Calu3 (cell line): ENCODE measurements around the gene SCG5. TPM values are rescaled to one million over a fixed set of nuclear protein-coding genes. Genes with fewer than 3 reads are reported as not detected.

Experiments used
- BruUV-seq: library from RNA; stranded (reverse); fragments of 400-500 nt; replicated peaks from 2 replicates; lab custom pipeline; 2021; lab: Mats Ljungman, UMichigan
- CTCF ChIA-PET: fragments of 300-600 bp; sonication (Branson Sonifier 250); formaldehyde crosslinking; loops from one replicate; lab custom pipeline; 2022; ENCODE audit warnings: antibody characterized with exemption; lab: Charles Lee
- DNase-seq: peaks from one replicate; pipeline ENCODE4 v3.0.0; 2022
- H3K27ac Mint-ChIP-seq: one replicate; pipeline ENCODE4 v1.8.0; 2022; ENCODE audit warnings: mixed read lengths; ENCODE audit not compliant: unreplicated experiment
- H3K27me3 Mint-ChIP-seq: one replicate; pipeline ENCODE4 v1.8.0; 2022; ENCODE audit warnings: mixed read lengths; ENCODE audit not compliant: unreplicated experiment
- H3K36me3 Mint-ChIP-seq: one replicate; pipeline ENCODE4 v1.8.0; 2022; ENCODE audit warnings: mild to moderate bottlenecking, moderate library complexity, mixed read lengths; ENCODE audit not compliant: insufficient read depth, unreplicated experiment
- H3K4me1 Mint-ChIP-seq: one replicate; pipeline ENCODE4 v1.8.0; 2022; ENCODE audit warnings: mild to moderate bottlenecking, low read depth, mixed read lengths; ENCODE audit not compliant: unreplicated experiment
- H3K4me3 Mint-ChIP-seq: one replicate; pipeline ENCODE4 v1.8.0; 2022; ENCODE audit warnings: mild to moderate bottlenecking, low read depth, moderate library complexity, mixed read lengths; ENCODE audit not compliant: unreplicated experiment
- H3K9me3 Mint-ChIP-seq: one replicate; pipeline ENCODE4 v1.8.0; 2022; ENCODE audit warnings: low read depth, mixed read lengths; ENCODE audit not compliant: unreplicated experiment
- intact Hi-C: fragments of 100-400 bp; cut with micrococcal nuclease; formaldehyde crosslinking; loops from one replicate; pipeline ENCODE4 v1.10.0; 2022; ENCODE audit not compliant: unreplicated experiment
- total RNA-seq: library from RNA; stranded (reverse); gene quantifications from 2 replicates; pipeline ENCODE4 v1.2.3, GENCODE V29; 2022
- TF ChIP-seq, protein P1 (sequence below): fragments of 200-600 bp; IDR thresholded peaks from one replicate; pipeline ENCODE4 v1.8.0; 2022; ENCODE audit warnings: antibody characterized with exemption; ENCODE audit not compliant: unreplicated experiment

The SCG5 gene
- total RNA-seq, 1 experiment from 2014 or later, result not detected

DNA sequence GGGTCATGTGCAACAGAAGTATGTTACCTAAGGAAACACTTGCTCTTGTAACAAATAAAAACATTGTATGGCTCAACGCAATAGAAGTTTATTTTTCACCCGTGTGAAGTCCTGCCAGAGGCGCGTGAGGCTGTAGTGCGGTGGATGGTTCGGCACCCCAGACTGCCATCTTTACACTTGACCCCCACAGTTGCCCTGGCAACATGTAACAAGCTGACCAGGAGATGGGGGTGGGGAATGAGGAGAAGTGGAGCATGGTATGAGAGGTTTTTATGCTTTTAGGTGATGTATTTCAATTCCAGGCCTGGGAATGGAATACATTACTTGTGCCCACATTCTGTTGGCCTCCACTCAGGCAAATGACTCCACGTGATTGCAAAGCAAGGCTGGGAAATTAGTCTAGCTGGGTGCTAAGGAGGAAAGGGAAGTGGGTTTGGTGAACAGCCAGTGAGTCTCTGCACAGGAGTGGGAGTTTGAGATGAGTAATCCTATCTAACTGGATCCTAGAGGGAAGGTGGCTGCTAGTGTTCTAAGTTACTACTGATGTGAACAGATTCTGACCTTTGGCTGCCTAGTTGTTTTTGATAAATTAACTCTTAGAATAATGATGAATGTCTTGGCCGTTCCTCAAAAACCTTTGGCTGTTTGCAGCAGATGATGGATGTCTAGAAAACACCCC, 42.5 kb downstream of the SCG5 start:
- intact Hi-C loops, result no loop called here
- no TSS peak for BruUV-seq
- no peaks in the 10 kb centered on the region for H3K4me1 Mint-ChIP-seq

DNA sequence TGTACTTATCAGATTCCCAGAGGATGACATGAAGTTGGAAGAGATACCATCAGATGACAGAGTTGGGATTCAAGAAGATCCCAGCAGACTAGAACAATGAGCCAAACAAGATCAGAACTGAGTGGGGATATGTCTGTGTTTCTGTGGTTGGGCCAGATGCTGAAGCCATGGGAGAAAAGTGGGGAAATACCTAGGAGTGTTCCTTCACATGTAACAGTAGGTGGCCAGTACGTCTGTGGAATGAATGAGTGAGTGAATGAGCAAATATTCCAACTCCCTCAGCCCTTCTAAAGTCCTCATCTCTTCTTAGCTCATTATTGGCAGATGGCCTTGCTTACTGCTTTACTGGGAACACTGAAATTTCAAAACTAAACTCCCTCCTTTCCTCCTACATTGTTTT, 44.1 kb downstream of the SCG5 start:
- TF ChIP-seq, protein P1, sequence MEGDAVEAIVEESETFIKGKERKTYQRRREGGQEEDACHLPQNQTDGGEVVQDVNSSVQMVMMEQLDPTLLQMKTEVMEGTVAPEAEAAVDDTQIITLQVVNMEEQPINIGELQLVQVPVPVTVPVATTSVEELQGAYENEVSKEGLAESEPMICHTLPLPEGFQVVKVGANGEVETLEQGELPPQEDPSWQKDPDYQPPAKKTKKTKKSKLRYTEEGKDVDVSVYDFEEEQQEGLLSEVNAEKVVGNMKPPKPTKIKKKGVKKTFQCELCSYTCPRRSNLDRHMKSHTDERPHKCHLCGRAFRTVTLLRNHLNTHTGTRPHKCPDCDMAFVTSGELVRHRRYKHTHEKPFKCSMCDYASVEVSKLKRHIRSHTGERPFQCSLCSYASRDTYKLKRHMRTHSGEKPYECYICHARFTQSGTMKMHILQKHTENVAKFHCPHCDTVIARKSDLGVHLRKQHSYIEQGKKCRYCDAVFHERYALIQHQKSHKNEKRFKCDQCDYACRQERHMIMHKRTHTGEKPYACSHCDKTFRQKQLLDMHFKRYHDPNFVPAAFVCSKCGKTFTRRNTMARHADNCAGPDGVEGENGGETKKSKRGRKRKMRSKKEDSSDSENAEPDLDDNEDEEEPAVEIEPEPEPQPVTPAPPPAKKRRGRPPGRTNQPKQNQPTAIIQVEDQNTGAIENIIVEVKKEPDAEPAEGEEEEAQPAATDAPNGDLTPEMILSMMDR, result no peak
- H3K27me3 Mint-ChIP-seq, result no peaks in the 10 kb centered on the region
- no peaks in the 10 kb centered on the region for H3K4me1 Mint-ChIP-seq
- H3K9me3 Mint-ChIP-seq, result no peaks in the 10 kb centered on the region
- no peak overlapping the region for H3K4me3 Mint-ChIP-seq
- intact Hi-C loops, result no loop called here
- H3K36me3 Mint-ChIP-seq, result no peaks in the 10 kb centered on the region
- CTCF ChIA-PET, result no interaction called here
- H3K27ac Mint-ChIP-seq, result no peak overlapping the region
- DNase-seq, result no peak
- BruUV-seq, result no TSS peak

More for the DNA sequence above, 42.5 kb downstream of the SCG5 start:
- DNase-seq, result no peak
- Mint-ChIP-seq H3K9me3 (no peaks in the 10 kb centered on the region), H3K4me3 (no peak overlapping the region), H3K27ac (no peak overlapping the region), H3K27me3 (no peaks in the 10 kb centered on the region), H3K36me3 (no peaks in the 10 kb centered on the region)
- CTCF ChIA-PET, result no interaction called here
- TF ChIP-seq, protein P1, result no peak

DNA sequence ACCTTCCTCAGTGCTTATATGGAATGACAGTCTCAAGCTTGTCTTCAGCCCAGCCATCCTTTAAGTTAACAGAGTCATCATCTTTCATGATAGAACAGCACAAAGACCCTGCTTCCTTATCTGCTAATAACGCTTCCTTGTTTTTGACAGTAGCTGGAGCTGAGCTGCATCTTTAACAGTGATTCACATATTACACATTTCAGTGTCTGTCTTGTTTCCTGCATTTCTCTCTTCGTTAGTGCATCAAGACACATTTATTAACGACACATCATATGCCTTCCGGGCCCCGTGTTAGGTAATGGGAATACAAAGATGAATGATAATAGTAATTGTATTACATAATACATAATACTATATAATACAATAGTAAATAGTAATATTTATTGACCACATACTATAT, 46.0 kb downstream of the SCG5 start:
- BruUV-seq, result no TSS peak
- no peak overlapping the region for H3K4me3 Mint-ChIP-seq
- TF ChIP-seq, protein P1, result no peak
- H3K36me3 Mint-ChIP-seq, result no peaks in the 10 kb centered on the region
- intact Hi-C loops, result no loop called here
- no peaks in the 10 kb centered on the region for H3K4me1 Mint-ChIP-seq
- CTCF ChIA-PET, result no interaction called here
- no peaks in the 10 kb centered on the region for H3K9me3 Mint-ChIP-seq
- no peaks in the 10 kb centered on the region for H3K27me3 Mint-ChIP-seq
- H3K27ac Mint-ChIP-seq, result no peak overlapping the region
- DNase-seq, result no peak

DNA sequence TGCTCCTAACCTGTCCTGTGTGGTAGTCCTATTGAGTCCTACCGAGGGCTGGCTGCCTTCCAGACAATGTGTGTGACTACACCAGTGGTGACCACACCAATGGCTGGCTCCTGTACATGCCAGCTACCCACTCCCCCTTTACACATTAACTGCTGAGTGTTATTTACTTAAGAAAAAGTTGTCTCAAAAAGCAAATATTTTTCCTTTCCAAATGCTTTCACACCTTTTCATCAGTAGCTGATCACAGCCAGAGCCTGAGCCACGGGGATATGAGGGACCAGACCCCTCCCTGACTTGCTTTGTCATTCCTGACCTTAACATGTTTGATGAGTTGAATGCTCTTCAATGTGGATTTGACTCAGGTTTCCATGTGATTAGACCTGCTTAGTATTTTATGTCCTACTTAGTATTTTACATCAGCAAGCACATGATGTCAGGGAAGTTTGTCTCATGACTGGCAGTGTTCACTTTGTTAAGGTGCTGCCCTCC, 46.7 kb downstream of the SCG5 start:
- Mint-ChIP-seq H3K4me1 (no peaks in the 10 kb centered on the region), H3K27ac (peak overlapping the region; percentile 44), H3K4me3 (no peak overlapping the region), H3K9me3 (no peaks in the 10 kb centered on the region), H3K36me3 (no peaks in the 10 kb centered on the region), H3K27me3 (no peaks in the 10 kb centered on the region)
- peak; percentile 47 for DNase-seq
- TF ChIP-seq, protein P1, result no peak
- BruUV-seq, result no TSS peak
- CTCF ChIA-PET, result no interaction called here
- intact Hi-C loops, result no loop called here
